CD4-positive, alpha-beta memory T cell (primary cell): ENCODE results near the gene ETFDH. TPM values are rescaled to one million over a fixed set of nuclear protein-coding genes. Genes with fewer than 3 reads are reported as not detected.

Experiments used
- polyA plus RNA-seq, 2 donors: library from polyadenylated mRNA; unstranded; fragments of 300-500 nt; fragmentation: Illumina TruSeq; gene quantifications; one replicate each; pipeline ENCODE4 v1.2.3, GENCODE V29; 2021
- total RNA-seq, 2 experiments: library from RNA; stranded (reverse); gene quantifications; one replicate each; pipeline ENCODE4 v1.2.3, GENCODE V29; 2021

The ETFDH gene
- total and polyA plus RNA-seq, 4 experiments from 2014 or later, result 5.8 to 16.6 (median 12.7) TPM

Other genes starting within 250 kb of the ETFDH start
- gene RXFP1, start 150.4 kb upstream of the ETFDH start, total RNA-seq, result not detected
- gene RXFP1, start 150.4 kb upstream of the ETFDH start, polyA plus RNA-seq, result not detected
- 1 to 10 TPM; 4.0 to 4.4 TPM for gene C4orf46, start 409 bp upstream of the ETFDH start, total RNA-seq
- gene C4orf46, start 409 bp upstream of the ETFDH start, polyA plus RNA-seq, result 1 to 10 TPM; 5.2 to 6.5 TPM
- 10 to 100 TPM; 30.2 to 32.0 TPM for gene PPID, start 51.1 kb downstream of the ETFDH start, total RNA-seq
- 10 to 100 TPM; 49.4 to 54.8 TPM for gene PPID, start 51.1 kb downstream of the ETFDH start, polyA plus RNA-seq
- gene FNIP2, start 96.7 kb downstream of the ETFDH start, total RNA-seq, result 1 to 10 TPM; 8.1 to 9.4 TPM
- gene FNIP2, start 96.7 kb downstream of the ETFDH start, polyA plus RNA-seq, result 1 to 10 TPM; 2.4 to 4.7 TPM